Colonic mucosa (tissue), 4 donors: Measurements from ENCODE around the gene CHKB. TPM values are rescaled to one million over a fixed set of nuclear protein-coding genes. Genes with fewer than 3 reads are reported as not detected.

Source experiments
- DNase-seq: peaks from one replicate; pipeline ENCODE4 v3.0.0-alpha.2; 2020
- H3K27ac ChIP-seq: fragments of 200-600 bp; one replicate; pipeline ENCODE4 v1.8.0; 2021
- H3K27me3 ChIP-seq: fragments of 200-600 bp; one replicate; pipeline ENCODE4 v1.8.0; 2021
- H3K36me3 ChIP-seq: fragments of 200-600 bp; one replicate; pipeline ENCODE4 v1.8.0; 2021
- H3K4me1 ChIP-seq: fragments of 200-600 bp; one replicate; pipeline ENCODE4 v1.8.0; 2021; ENCODE audit warnings: mild to moderate bottlenecking
- H3K4me3 ChIP-seq: fragments of 200-600 bp; one replicate; pipeline ENCODE4 v1.8.0; 2021
- H3K9ac ChIP-seq, 2 donors: one replicate each; pipeline ENCODE4 v1.7.0; 2013; ENCODE audit warnings: control low read depth in 2 of 2, low read depth in 2 of 2, low read length in 2 of 2
- H3K9me3 ChIP-seq: fragments of 200-600 bp; one replicate; pipeline ENCODE4 v1.8.0; 2021
- intact Hi-C: fragments of 100-400 bp; cut with DNase I; formaldehyde crosslinking; loops from one replicate; pipeline ENCODE4 v1.14.1; 2022
- total RNA-seq, 2 donors: library from RNA; stranded (reverse); fragmentation: NEBNext Ultra II Directional in 1 of 2; extraction: Animal tissue kit (Norgen Biotek cat#: 25700) in 1 of 2; gene quantifications; one replicate each; pipeline ENCODE4 v1.2.1, GENCODE V29; 2021
- TF ChIP-seq, protein P1 (sequence below): fragments of 200-600 bp; IDR thresholded peaks from one replicate; pipeline ENCODE4 v1.8.0; 2022; ENCODE audit warnings: antibody characterized with exemption, mild to moderate bottlenecking
- donor health status: healthy.
- donor health status: DM: no; HTN: no; CAD: no.
- donor health status: DM: no; HTN: no; CAD: no.

CHKB gene
- total RNA-seq, 2 donors from 2014 or later = 52.6 to 89.7 TPM

DNA sequence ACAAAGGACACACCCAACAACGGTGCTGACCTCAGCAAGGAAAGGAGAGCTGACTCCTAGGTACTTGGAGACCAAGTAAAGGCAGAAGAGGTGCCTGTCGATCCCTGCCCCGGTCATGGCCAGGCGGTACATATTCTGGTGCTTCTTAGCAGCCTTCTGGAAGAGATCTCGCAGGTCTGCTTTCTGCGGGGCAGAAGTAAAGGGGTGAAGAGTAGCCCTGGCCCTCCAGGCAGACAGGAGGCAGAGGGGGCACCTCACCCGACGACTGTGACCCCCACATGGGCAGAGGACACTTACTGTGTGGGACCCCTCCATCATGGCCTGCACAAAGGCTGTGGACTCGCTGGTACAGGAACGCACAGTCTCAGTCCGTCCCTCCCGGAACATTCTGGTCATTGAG, 11.8 kb downstream of the CHKB start:
- Histone ChIP-seq H3K27me3 (no peaks in the 10 kb centered on the region), H3K4me3 (no peak overlapping the region), H3K9ac (no peak overlapping the region), H3K27ac (no peak overlapping the region), H3K36me3 (no peaks in the 10 kb centered on the region), H3K4me1 (no peaks in the 10 kb centered on the region), H3K9me3 (no peaks in the 10 kb centered on the region)
- intact Hi-C loops = no loop called here
- DNase-seq = no peak
- TF ChIP-seq, protein P1, sequence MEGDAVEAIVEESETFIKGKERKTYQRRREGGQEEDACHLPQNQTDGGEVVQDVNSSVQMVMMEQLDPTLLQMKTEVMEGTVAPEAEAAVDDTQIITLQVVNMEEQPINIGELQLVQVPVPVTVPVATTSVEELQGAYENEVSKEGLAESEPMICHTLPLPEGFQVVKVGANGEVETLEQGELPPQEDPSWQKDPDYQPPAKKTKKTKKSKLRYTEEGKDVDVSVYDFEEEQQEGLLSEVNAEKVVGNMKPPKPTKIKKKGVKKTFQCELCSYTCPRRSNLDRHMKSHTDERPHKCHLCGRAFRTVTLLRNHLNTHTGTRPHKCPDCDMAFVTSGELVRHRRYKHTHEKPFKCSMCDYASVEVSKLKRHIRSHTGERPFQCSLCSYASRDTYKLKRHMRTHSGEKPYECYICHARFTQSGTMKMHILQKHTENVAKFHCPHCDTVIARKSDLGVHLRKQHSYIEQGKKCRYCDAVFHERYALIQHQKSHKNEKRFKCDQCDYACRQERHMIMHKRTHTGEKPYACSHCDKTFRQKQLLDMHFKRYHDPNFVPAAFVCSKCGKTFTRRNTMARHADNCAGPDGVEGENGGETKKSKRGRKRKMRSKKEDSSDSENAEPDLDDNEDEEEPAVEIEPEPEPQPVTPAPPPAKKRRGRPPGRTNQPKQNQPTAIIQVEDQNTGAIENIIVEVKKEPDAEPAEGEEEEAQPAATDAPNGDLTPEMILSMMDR = no peak

DNA sequence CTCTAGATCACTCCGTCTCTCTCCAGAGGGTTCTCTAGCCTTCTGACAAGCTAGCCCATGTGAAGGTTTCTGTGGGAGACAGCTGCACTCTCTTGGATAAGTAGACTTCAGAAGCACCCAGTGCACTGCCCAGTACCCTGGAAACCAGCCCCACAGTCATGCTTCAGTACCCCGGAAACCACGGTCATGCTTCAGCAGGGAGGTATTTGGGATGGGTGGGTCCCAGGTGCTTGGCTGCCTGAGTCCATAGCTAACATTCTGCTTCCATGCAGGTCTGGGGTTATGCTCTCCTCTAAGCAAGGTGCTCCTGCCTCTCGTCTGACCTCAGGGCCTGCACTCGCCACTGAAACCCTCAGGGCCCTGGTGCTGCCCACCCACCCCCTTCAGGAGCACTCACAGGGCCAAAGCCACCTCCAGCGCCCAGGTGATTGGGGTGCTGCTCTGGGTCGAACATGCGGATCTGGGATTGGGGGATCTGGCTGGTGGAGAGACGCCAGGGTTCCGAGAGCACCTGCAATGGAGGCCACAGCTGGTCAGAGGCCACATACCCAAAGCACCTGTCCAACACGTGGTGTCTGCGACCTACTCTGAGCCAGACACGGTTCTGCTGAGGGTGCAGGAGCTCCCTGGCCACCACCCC, 12.6 kb downstream of the CHKB start:
- H3K9ac ChIP-seq = no peak overlapping the region
- no peaks in the 10 kb centered on the region for H3K4me1 ChIP-seq
- H3K27ac ChIP-seq = no peak overlapping the region
- H3K4me3 ChIP-seq = no peak overlapping the region
- H3K36me3 ChIP-seq = no peaks in the 10 kb centered on the region
- intact Hi-C loops = loop anchor here (10.0 kb wide), 1 partner anchor 45 kb away; no protein-coding TSS in a partner anchor
- H3K27me3 ChIP-seq = no peaks in the 10 kb centered on the region
- no peaks in the 10 kb centered on the region for H3K9me3 ChIP-seq
- TF ChIP-seq, protein P1 = no peak
- DNase-seq = no peak

DNA sequence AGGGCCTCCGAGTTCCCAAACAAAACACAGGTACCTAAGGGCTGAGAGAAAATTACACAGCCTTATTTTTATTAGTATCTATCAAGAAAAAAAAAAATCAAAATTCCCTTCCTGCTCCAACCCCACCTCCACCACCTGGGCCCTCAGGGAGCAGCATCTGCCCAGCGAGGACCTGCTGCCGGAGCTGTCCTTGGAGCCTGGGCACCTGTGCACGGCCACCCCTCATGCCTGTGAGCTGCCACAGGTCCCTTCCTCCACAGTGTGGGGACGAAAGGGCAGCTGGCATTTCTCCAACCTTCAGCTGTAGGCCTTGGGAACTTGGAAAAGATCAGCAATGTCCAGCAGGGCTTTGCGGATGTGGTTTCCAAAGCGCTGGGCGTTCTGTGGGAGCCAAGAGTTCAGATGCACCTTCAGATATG, 13.6 kb downstream of the CHKB start:
- Histone ChIP-seq H3K9me3 (no peaks in the 10 kb centered on the region), H3K27me3 (no peaks in the 10 kb centered on the region), H3K4me3 (no peak overlapping the region), H3K9ac (no peak overlapping the region), H3K36me3 (no peaks in the 10 kb centered on the region), H3K27ac (peak overlapping the region; percentile 47), H3K4me1 (no peaks in the 10 kb centered on the region)
- no peak for DNase-seq
- intact Hi-C loops = loop anchor here (10.0 kb wide), 1 partner anchor 46 kb away; no protein-coding TSS in a partner anchor
- TF ChIP-seq, protein P1 = no peak

DNA sequence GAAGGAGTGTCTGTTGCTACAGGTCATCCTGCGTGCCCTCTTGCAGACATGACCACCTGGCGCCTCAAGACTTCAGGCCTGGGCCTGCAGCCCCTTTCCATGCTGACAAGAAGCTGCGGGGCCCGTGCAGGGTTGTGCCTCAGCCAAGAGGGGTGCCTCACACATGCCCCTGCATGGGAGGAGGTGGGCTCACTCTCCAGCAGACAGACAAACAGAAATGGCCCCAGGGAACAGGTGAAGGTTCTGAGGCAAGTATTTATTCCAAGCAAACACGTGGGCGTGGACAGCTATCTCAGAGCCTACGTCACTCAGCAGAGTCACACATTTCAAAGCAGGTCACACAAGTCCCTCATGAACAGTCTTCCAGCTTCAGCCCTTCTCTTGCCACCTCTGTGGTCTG, 14.0 kb downstream of the CHKB start:
- TF ChIP-seq, protein P1 = no peak
- Histone ChIP-seq H3K9ac (no peak overlapping the region), H3K4me3 (no peak overlapping the region), H3K4me1 (peaks cover 2% of the 10 kb centered on the region), H3K27me3 (no peaks in the 10 kb centered on the region), H3K27ac (peak overlapping the region; percentile 47), H3K9me3 (no peaks in the 10 kb centered on the region), H3K36me3 (no peaks in the 10 kb centered on the region)
- no peak for DNase-seq
- intact Hi-C loops = loop anchor here (10.0 kb wide), 1 partner anchor 46 kb away; no protein-coding TSS in a partner anchor

DNA sequence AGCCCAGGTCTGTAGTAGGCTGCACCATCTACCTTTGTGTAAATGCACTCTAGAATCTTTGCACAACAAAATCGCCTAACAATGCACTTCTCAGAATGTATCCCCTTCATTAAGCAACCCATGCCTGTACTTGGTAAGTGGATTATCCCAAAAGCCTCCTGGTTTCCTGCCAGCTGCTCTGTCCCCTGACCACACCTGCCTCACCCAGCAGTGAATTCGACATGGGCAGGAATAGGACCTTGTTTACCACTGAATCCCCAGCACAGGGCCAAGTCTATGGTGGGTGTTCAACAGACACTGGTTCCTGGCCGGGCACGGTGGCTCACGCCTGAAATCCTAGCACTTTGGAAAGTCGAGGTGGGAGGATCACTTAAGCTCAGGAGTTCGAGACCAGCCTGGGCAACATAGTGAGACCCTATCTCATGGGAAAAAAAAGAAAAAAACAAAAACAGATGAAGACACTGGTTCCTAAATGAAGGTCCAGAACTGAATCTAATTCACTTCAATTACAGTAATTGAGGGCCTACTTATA, 14.9 kb downstream of the CHKB start:
- intact Hi-C loops = loop anchor here (10.0 kb wide), 1 partner anchor 47 kb away; no protein-coding TSS in a partner anchor
- Histone ChIP-seq H3K27ac (no peak overlapping the region), H3K9ac (no peak overlapping the region), H3K4me3 (no peak overlapping the region), H3K27me3 (no peaks in the 10 kb centered on the region), H3K4me1 (peaks cover 6% of the 10 kb centered on the region), H3K9me3 (no peaks in the 10 kb centered on the region), H3K36me3 (no peaks in the 10 kb centered on the region)
- DNase-seq = no peak
- TF ChIP-seq, protein P1 = no peak
